CD4-positive, CD25-positive, alpha-beta regulatory T cell (primary cell): Measurements from ENCODE around the gene S100A3. TPM values are rescaled to one million over a fixed set of nuclear protein-coding genes. Genes with fewer than 3 reads are reported as not detected.
"Not testable (repeated sequence)": the region's sequence is repeated elsewhere in the genome, so short reads cannot be mapped to it uniquely, and the experiment has no call there.

Experiments used
- ATAC-seq, 2 donors: fragments of 150-1000 bp; cut with Tn5 transposase; one replicate each; pipeline ENCODE4 v1.10.0; 2021; ENCODE audit warnings: low read depth in 2 of 2, moderate number of reproducible peaks in 2 of 2, moderate library complexity in 1 of 2
- DNase-seq, 3 donors: peaks; one replicate each; pipeline versions ENCODE4 v3.0.0 to v3.0.0-alpha.2; 2012 to 2022; ENCODE audit warnings: mixed read lengths in 1 of 3
- H3K27ac ChIP-seq: one replicate; pipeline ENCODE4 v1.7.0; 2013; ENCODE audit warnings: mild to moderate bottlenecking, low read length; ENCODE audit not compliant: insufficient read depth, poor library complexity, severe bottlenecking
- H3K27me3 ChIP-seq: one replicate; pipeline ENCODE4 v1.7.0; 2013; ENCODE audit warnings: low read length; ENCODE audit not compliant: control insufficient read depth, insufficient read depth
- H3K36me3 ChIP-seq: one replicate; pipeline ENCODE4 v1.7.0; 2013; ENCODE audit warnings: mild to moderate bottlenecking, low read length, moderate library complexity; ENCODE audit not compliant: control insufficient read depth, insufficient read depth
- H3K4me1 ChIP-seq: 2 replicates; pipeline ENCODE4 v1.7.0; 2013; ENCODE audit warnings: mild to moderate bottlenecking, low read length; ENCODE audit not compliant: insufficient read depth, control insufficient read depth, poor library complexity, severe bottlenecking
- H3K4me3 ChIP-seq: one replicate; pipeline ENCODE4 v1.7.0; 2013; ENCODE audit warnings: low read depth, mild to moderate bottlenecking, low read length, moderate library complexity
- H3K9me3 ChIP-seq, 2 experiments: 1 replicate in 1 of 2; 2 replicates in 1 of 2; pipeline ENCODE4 v1.7.0; 2013; ENCODE audit warnings: low read length in 2 of 2, mild to moderate bottlenecking in 1 of 2, moderate library complexity in 1 of 2; ENCODE audit not compliant: control insufficient read depth in 2 of 2
- H3K27ac Mint-ChIP-seq, 3 donors: one replicate each; pipeline ENCODE4 v1.8.0; 2020 to 2022; ENCODE audit warnings: mild to moderate bottlenecking in 3 of 3, mixed read lengths in 3 of 3, moderate library complexity in 2 of 3
- H3K27me3 Mint-ChIP-seq: one replicate; pipeline ENCODE4 v1.8.0; 2022; ENCODE audit warnings: mild to moderate bottlenecking, mixed read lengths
- H3K36me3 Mint-ChIP-seq: one replicate; pipeline ENCODE4 v1.8.0; 2020; ENCODE audit warnings: mixed read lengths
- H3K4me1 Mint-ChIP-seq, 4 donors: one replicate each; pipeline ENCODE4 v1.8.0; 2020 to 2022; ENCODE audit warnings: mixed read lengths in 4 of 4, mild to moderate bottlenecking in 1 of 4
- H3K4me3 Mint-ChIP-seq, 4 donors: one replicate each; pipeline ENCODE4 v1.8.0; 2020 to 2022; ENCODE audit warnings: mild to moderate bottlenecking in 4 of 4, mixed read lengths in 4 of 4, moderate library complexity in 3 of 4
- H3K9me3 Mint-ChIP-seq, 7 donors: one replicate each; pipeline ENCODE4 v1.8.0; 2020 to 2022; ENCODE audit warnings: mixed read lengths in 7 of 7, mild to moderate bottlenecking in 3 of 7, moderate library complexity in 2 of 7
- polyA plus RNA-seq, 4 donors: library from polyadenylated mRNA; unstranded; fragments of 300-500 nt; fragmentation: Illumina TruSeq; gene quantifications; one replicate each; pipeline ENCODE4 v1.2.3, GENCODE V29; 2021
- total RNA-seq: library from RNA; stranded (reverse); gene quantifications from one replicate; pipeline ENCODE4 v1.2.3, GENCODE V29; 2022

S100A3 gene
- total and polyA plus RNA-seq, 5 donors from 2014 or later: not detected

- H3K27ac Mint-ChIP-seq: no peak overlapping the region
- H3K9me3 Mint-ChIP-seq: no peaks in the 10 kb centered on the region
- ATAC-seq: no peak
- Histone ChIP-seq H3K36me3 (no peaks in the 10 kb centered on the region), H3K27me3 (peaks cover 2% of the 10 kb centered on the region), H3K9me3 (no peaks in the 10 kb centered on the region), H3K4me1 (no peaks in the 10 kb centered on the region), H3K27ac (no peak overlapping the region), H3K4me3 (no peak overlapping the region)
- no peak for DNase-seq
- H3K4me3 Mint-ChIP-seq: no peak overlapping the region
- peaks cover 31% of the 10 kb centered on the region for H3K27me3 Mint-ChIP-seq
- H3K4me1 Mint-ChIP-seq: no peaks in the 10 kb centered on the region
- no peaks in the 10 kb centered on the region for H3K36me3 Mint-ChIP-seq
Measured at GRCh38 chr1:153586347-153586746, 37.3 kb upstream of the S100A3 start.

DNA sequence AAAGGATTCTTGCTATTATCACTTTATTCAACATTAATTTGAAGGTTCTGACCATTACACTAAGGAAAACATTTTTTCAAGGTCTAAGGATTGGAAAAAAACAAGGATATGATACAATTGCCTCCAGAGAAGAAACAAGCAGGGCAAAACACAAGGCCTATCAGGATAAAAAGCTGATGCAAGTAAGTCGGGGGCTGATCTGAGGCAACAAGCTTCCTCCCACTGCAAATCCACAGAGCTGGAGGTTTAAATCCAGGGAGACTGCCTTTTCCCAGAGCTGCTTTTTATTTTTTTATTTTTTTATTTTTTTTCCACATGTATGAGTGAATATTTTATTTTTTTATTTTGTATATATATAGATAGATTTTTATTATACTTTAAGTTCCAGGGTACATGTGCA is 35.9 kb upstream of the S100A3 start:
- H3K27me3 Mint-ChIP-seq: peaks cover 34% of the 10 kb centered on the region
- Histone ChIP-seq H3K36me3 (no peaks in the 10 kb centered on the region), H3K9me3 (no peaks in the 10 kb centered on the region), H3K27me3 (peaks cover 2% of the 10 kb centered on the region), H3K4me1 (no peaks in the 10 kb centered on the region), H3K4me3 (no peak overlapping the region), H3K27ac (no peak overlapping the region)
- no peaks in the 10 kb centered on the region for H3K36me3 Mint-ChIP-seq
- H3K9me3 Mint-ChIP-seq: no peaks in the 10 kb centered on the region
- no peaks in the 10 kb centered on the region for H3K4me1 Mint-ChIP-seq
- H3K27ac Mint-ChIP-seq: no peak overlapping the region
- DNase-seq (no peak), ATAC-seq (no peak)
- H3K4me3 Mint-ChIP-seq: no peak overlapping the region

- no peaks in the 10 kb centered on the region for H3K36me3 ChIP-seq
- no peaks in the 10 kb centered on the region for H3K9me3 ChIP-seq
- Mint-ChIP-seq H3K9me3 (no peaks in the 10 kb centered on the region), H3K27ac (no peak overlapping the region), H3K36me3 (no peaks in the 10 kb centered on the region), H3K4me3 (no peak overlapping the region), H3K4me1 (no peaks in the 10 kb centered on the region), H3K27me3 (peaks cover 43% of the 10 kb centered on the region)
- DNase-seq (no peak), ATAC-seq (no peak)
- H3K4me3 ChIP-seq: no peak overlapping the region
- no peaks in the 10 kb centered on the region for H3K4me1 ChIP-seq
- H3K27ac ChIP-seq: no peak overlapping the region
- H3K27me3 ChIP-seq: peaks cover 2% of the 10 kb centered on the region
Measured at GRCh38 chr1:153583976-153584375, 34.9 kb upstream of the S100A3 start.

GRCh38 chr1:153583514-153583913 is 34.5 kb upstream of the S100A3 start:
- not testable (repeated sequence) for H3K9me3 Mint-ChIP-seq, ATAC-seq

GRCh38 chr1:153582836-153583235 is 33.8 kb upstream of the S100A3 start:
- H3K27me3 ChIP-seq, DNase-seq, H3K27ac ChIP-seq, H3K36me3 ChIP-seq, H3K9me3 ChIP-seq, H3K36me3 Mint-ChIP-seq, H3K4me1 ChIP-seq, H3K4me3 Mint-ChIP-seq, H3K9me3 Mint-ChIP-seq, H3K4me3 ChIP-seq, H3K4me1 Mint-ChIP-seq, ATAC-seq, H3K27ac Mint-ChIP-seq: not testable (repeated sequence)
- peaks cover 38% of the 10 kb centered on the region for H3K27me3 Mint-ChIP-seq

More at GRCh38 chr1:153583514-153583913, 34.5 kb upstream of the S100A3 start:
- not testable (repeated sequence) for H3K4me1 Mint-ChIP-seq, H3K4me1 ChIP-seq, H3K27me3 ChIP-seq, H3K36me3 ChIP-seq, H3K9me3 ChIP-seq, H3K27ac ChIP-seq, H3K4me3 ChIP-seq, H3K36me3 Mint-ChIP-seq, H3K4me3 Mint-ChIP-seq, H3K27ac Mint-ChIP-seq, DNase-seq
- H3K27me3 Mint-ChIP-seq: peaks cover 40% of the 10 kb centered on the region

GRCh38 chr1:153578936-153579335 is 29.9 kb upstream of the S100A3 start:
- Histone ChIP-seq H3K9me3 (no peaks in the 10 kb centered on the region), H3K36me3 (no peaks in the 10 kb centered on the region), H3K4me1 (no peaks in the 10 kb centered on the region), H3K27ac (no peak overlapping the region), H3K27me3 (peaks cover 14% of the 10 kb centered on the region), H3K4me3 (no peak overlapping the region)
- ATAC-seq (no peak), DNase-seq (no peak)
- H3K27me3 Mint-ChIP-seq: peaks cover 33% of the 10 kb centered on the region
- no peak overlapping the region for H3K27ac Mint-ChIP-seq
- no peaks in the 10 kb centered on the region for H3K9me3 Mint-ChIP-seq
- H3K36me3 Mint-ChIP-seq: no peaks in the 10 kb centered on the region
- no peak overlapping the region for H3K4me3 Mint-ChIP-seq
- no peaks in the 10 kb centered on the region for H3K4me1 Mint-ChIP-seq

DNA sequence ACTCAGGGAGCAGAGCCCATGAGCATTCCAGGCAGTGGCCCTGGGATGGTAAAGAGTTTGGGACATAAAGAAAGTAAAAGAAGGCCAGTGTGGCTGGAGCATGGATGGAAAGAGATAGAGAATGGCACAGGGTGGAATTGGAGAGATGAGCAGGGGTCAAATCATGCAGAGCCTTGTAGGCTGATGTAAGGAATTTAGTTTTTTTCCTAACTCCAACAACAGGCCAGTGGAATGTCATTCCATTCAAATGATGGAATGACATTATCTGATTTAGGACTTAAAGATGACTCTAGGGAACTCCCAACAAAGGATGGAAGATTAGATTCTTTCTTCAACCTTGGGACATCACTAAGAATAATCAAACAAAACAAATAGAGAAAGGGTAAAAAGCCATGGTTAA is 29.4 kb upstream of the S100A3 start:
- DNase-seq (no peak), ATAC-seq (no peak)
- no peaks in the 10 kb centered on the region for H3K4me1 Mint-ChIP-seq
- no peak overlapping the region for H3K4me3 Mint-ChIP-seq
- no peaks in the 10 kb centered on the region for H3K9me3 ChIP-seq
- no peaks in the 10 kb centered on the region for H3K4me1 ChIP-seq
- H3K27me3 ChIP-seq: peaks cover 14% of the 10 kb centered on the region
- no peaks in the 10 kb centered on the region for H3K36me3 ChIP-seq
- H3K27me3 Mint-ChIP-seq: peaks cover 33% of the 10 kb centered on the region
- H3K36me3 Mint-ChIP-seq: no peaks in the 10 kb centered on the region
- peak overlapping the region in 1 of 3 donors; percentile 39 for H3K27ac Mint-ChIP-seq
- no peaks in the 10 kb centered on the region for H3K9me3 Mint-ChIP-seq
- no peak overlapping the region for H3K27ac ChIP-seq
- H3K4me3 ChIP-seq: no peak overlapping the region

GRCh38 chr1:153577624-153578051 is 28.6 kb upstream of the S100A3 start:
- peaks cover 35% of the 10 kb centered on the region for H3K27me3 Mint-ChIP-seq
- Histone ChIP-seq H3K27me3 (peaks cover 14% of the 10 kb centered on the region), H3K4me1 (no peaks in the 10 kb centered on the region), H3K36me3 (no peaks in the 10 kb centered on the region), H3K9me3 (no peaks in the 10 kb centered on the region), H3K27ac (no peak overlapping the region), H3K4me3 (no peak overlapping the region)
- ATAC-seq (no peak), DNase-seq (no peak)
- H3K4me3 Mint-ChIP-seq: no peak overlapping the region
- peaks cover 0 to 6% (median 1%) of the 10 kb centered on the region in 4 donors for H3K4me1 Mint-ChIP-seq
- no peaks in the 10 kb centered on the region for H3K36me3 Mint-ChIP-seq
- H3K27ac Mint-ChIP-seq: peak overlapping the region in 1 of 3 donors; percentile 37
- H3K9me3 Mint-ChIP-seq: no peaks in the 10 kb centered on the region
